Measurements from ENCODE around the gene MUC5B.
"Not testable (repeated sequence)": the region's sequence is repeated elsewhere in the genome, so short reads cannot be mapped to it uniquely, and the experiment has no call there.

Gene MUC5B, protein sequence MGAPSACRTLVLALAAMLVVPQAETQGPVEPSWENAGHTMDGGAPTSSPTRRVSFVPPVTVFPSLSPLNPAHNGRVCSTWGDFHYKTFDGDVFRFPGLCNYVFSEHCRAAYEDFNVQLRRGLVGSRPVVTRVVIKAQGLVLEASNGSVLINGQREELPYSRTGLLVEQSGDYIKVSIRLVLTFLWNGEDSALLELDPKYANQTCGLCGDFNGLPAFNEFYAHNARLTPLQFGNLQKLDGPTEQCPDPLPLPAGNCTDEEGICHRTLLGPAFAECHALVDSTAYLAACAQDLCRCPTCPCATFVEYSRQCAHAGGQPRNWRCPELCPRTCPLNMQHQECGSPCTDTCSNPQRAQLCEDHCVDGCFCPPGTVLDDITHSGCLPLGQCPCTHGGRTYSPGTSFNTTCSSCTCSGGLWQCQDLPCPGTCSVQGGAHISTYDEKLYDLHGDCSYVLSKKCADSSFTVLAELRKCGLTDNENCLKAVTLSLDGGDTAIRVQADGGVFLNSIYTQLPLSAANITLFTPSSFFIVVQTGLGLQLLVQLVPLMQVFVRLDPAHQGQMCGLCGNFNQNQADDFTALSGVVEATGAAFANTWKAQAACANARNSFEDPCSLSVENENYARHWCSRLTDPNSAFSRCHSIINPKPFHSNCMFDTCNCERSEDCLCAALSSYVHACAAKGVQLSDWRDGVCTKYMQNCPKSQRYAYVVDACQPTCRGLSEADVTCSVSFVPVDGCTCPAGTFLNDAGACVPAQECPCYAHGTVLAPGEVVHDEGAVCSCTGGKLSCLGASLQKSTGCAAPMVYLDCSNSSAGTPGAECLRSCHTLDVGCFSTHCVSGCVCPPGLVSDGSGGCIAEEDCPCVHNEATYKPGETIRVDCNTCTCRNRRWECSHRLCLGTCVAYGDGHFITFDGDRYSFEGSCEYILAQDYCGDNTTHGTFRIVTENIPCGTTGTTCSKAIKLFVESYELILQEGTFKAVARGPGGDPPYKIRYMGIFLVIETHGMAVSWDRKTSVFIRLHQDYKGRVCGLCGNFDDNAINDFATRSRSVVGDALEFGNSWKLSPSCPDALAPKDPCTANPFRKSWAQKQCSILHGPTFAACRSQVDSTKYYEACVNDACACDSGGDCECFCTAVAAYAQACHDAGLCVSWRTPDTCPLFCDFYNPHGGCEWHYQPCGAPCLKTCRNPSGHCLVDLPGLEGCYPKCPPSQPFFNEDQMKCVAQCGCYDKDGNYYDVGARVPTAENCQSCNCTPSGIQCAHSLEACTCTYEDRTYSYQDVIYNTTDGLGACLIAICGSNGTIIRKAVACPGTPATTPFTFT (N-terminal part only)

DNA sequence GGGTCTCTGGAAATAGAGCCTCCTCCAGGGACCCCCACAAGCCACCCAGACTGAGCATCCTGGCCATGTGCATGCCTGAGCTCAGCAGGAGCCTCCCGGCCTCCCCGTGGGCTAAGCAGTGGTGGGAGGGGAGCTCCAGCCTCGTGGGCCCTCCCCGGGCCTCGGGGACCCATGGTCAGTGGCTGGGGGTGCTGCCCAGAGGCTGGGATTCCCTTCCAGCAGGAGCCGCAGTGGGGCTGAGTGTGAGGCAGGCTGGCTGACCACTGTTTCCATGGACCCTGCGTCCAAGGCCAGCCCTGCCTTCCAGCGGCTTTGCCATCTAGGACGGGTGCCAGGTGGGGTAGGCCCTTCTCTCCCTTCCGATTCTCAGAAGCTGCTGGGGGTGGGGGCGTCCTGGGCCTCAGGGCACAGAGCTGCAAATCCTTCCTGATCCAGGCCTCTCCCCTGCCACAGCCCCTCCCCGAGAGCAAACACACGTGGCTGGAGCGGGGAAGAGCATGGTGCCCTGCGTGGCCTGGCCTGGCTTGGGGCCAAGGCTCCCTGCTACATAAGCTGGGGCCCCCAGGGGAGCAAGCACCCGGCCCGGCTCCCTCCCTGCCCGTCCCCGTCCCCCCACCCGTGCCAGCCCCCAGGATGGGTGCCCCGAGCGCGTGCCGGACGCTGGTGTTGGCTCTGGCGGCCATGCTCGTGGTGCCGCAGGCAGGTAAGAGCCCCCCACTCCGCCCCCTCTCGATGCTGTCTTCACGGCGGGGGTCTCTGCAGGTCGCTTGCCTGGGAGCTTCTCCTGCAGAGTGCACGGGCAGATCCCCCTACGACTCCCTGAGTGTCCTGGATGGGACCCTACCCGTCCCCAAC, at the start of gene MUC5B:
TSS of gene MUC5B (plus strand) at position 576 of the 855 bp plus-strand sequence. CDS start at position 634, 58 bp downstream.
- no peak for DNase-seq (ENCODE audit: low read depth)

DNA sequence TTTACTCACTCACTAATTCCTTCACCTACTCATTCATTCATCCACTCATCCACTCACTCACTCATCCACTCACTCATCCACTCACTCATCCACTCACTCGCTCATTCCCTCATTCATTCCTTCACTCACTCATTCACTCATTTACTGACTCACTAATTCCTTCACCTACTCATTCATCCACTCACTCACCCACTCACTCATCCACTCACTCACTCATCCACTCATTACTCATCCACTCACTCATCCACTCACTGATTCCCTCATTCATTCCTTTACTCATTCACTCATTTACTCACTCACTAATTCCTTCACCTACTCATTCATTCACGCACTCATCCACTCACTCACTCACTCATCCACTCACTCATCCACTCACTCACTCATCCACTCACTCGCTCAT, 49.5 kb upstream of the MUC5B start:
- DNase-seq (ENCODE audit: low read depth): not testable (repeated sequence)

DNA sequence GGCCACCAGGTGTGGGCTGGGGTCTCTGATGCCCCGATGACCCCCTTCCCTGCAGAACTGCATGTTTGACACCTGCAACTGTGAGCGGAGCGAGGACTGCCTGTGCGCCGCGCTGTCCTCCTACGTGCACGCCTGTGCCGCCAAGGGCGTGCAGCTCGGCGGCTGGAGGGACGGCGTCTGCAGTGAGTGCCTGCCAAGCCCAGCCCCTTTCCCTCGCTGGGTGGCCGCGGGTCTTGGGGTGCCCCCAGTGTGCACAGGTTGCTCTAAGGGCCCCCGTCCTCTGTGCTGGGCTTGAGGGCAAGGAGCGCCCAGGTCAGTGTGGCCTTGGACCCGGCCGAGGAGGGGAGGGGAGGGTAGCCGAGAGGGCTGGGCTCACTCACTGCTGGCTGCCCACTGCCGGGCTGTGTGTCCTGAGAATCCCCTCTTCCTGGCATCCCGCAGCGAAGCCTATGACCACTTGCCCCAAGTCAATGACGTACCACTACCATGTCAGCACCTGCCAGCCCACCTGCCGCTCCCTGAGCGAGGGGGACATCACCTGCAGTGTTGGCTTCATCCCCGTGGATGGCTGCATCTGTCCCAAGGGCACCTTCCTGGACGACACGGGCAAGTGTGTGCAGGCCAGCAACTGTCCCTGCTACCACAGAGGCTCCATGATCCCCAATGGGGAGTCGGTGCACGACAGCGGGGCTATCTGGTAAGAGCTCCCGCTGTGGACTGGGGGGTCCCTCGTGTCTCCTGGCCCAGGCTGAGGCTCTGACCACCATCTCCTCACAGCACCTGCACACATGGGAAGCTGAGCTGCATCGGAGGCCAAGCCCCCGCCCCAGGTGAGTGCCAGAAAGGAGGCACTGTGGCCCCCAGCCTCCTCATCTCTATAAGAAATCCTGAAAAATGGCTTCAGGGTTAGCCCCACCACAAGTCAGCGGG, 48.2 kb upstream of the MUC5B start:
- no peak for DNase-seq (ENCODE audit: low read depth)

DNA sequence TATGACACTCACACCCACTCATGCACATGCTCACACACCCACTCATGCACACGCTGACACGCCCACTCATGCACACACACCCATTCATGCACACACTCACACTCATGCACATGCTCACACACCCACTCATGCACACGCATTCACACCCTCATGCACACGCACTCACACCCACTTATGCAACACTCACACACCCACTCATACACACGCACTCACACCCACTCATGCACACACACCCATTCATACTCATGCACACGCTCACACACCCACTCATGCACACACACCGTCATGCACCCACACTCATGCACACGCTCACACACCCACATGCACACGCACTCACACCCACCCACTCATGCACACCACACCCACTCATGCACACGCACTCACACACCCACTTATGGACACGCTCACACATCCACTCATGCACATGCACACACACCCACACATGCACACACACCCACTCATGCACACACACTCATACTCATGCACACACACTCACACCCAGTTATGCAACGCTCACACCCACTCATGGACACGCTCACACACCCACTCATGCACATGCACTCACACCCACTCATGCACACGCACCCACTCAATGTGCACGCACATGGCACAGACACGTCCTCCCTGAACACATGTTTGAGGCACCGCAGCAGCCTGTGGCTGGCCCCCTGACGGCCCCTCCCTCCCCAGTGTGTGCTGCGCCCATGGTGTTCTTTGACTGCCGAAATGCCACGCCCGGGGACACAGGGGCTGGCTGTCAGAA, 47.2 kb upstream of the MUC5B start:
- no peak for DNase-seq (ENCODE audit: low read depth)

DNA sequence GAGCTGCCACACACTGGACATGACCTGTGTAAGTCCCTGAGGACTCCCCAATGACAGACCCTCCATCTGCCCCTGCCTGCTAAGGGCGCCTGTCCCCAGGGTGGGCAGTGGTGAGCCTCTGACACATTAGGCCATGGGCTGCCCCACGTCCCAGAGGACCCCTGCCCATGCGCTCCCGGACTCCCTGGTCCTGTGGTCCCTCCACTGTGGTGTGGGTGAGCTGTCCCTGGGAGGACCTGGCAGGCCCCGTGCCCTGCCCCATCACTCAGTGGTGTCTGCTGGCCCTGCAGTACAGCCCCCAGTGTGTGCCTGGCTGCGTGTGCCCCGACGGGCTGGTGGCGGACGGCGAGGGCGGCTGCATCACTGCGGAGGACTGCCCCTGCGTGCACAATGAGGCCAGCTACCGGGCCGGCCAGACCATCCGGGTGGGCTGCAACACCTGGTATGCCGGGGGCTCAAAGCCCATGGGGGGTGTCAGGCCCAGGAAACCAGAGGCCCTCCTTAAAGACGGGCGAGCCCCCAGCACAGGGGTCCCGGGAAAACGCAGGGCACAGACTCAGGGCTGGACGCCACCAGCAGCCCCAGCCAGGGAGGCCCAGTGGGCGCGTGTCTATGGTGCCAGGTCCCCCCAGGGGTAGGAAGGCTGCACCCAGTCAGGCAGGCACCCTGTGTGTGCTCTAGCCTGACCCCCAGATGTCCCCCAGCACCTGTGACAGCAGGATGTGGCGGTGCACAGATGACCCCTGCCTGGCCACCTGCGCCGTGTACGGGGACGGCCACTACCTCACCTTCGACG, 46.4 kb upstream of the MUC5B start:
- no peak for DNase-seq (ENCODE audit: low read depth)

DNA sequence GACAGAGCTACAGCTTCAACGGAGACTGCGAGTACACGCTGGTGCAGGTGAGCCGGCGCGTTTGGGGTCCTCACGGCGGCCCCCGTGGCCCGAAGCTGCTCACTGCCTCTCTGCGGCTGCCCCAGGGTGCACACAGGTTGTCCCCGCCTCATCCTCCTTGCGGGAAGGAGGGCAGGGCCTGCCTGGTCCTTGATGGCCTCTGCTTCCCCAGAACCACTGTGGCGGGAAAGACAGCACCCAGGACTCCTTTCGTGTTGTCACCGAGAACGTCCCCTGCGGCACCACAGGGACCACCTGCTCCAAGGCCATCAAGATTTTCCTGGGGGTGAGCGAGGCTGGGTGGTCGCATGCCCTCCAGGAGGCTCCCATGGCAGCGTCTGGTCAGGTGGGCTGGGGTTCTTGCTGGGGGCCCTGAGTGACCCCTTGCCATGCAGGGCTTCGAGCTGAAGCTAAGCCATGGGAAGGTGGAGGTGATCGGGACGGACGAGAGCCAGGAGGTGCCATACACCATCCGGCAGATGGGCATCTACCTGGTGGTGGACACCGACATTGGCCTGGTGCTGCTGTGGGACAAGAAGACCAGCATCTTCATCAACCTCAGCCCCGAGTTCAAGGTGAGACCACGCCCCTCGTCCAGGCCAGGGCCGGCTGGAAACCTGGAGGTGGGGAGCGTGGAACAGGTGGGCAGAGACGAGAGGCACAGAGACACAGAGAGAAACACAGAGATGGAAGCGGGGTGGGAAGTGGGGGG, 45.7 kb upstream of the MUC5B start:
- no peak for DNase-seq (ENCODE audit: low read depth)

DNA sequence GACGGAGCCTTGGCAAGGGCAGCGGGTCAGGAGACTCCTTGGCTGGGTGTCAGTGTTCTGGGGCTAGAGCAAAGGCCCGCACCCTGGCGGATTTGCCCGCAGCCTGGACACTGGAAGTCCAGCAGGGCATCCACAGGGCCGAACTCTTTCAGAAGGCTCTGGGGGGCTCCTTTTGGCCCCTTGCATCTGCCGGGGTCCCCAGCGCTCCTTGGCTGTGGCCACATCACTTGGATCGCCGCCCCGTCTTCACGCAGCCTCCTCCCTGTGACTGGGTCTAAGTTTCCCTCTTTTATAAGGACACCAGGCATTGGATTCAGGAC, 45.1 kb upstream of the MUC5B start:
- no peak for DNase-seq (ENCODE audit: low read depth)

DNA sequence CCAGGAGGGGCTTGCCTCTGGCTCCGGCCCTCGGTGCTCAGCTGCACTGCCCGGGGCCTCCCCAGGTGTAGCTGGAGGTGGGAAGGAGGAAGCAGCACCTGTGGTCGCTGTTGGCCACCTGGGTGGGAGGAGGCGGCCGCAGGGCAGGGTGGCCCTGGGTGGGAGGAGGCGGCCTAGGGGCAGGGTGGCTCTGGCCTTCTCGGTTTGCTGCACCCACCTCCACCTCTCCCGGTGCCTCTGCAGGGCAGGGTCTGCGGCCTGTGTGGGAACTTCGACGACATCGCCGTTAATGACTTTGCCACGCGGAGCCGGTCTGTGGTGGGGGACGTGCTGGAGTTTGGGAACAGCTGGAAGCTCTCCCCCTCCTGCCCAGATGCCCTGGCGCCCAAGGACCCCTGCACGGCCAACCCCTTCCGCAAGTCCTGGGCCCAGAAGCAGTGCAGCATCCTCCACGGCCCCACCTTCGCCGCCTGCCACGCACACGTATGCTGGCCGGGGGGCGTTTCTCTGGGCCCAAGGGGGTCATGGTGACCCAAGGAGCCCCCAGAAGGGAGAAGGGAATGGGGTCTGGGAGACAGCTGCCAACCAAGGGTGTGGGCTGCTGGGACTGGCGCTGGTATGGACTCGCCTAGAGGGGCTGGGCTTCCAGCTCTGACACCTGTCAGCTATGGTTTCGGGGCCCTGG, 44.5 kb upstream of the MUC5B start:
- no peak for DNase-seq (ENCODE audit: low read depth)

DNA sequence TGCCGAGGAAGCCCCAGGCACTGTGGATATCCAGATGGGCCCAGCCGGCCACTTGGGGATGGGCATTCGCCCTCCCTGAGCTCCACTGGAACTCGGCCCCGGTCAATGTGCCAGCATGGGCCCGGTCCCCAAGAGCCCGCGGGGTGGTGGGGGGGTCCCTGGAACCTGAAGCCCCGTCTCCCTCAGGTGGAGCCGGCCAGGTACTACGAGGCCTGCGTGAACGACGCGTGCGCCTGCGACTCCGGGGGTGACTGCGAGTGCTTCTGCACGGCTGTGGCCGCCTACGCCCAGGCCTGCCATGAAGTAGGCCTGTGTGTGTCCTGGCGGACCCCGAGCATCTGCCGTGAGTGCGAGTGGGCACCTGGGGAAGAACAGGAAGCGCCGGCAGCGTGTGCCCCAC, 44.0 kb upstream of the MUC5B start:
- DNase-seq (ENCODE audit: low read depth): no peak

DNA sequence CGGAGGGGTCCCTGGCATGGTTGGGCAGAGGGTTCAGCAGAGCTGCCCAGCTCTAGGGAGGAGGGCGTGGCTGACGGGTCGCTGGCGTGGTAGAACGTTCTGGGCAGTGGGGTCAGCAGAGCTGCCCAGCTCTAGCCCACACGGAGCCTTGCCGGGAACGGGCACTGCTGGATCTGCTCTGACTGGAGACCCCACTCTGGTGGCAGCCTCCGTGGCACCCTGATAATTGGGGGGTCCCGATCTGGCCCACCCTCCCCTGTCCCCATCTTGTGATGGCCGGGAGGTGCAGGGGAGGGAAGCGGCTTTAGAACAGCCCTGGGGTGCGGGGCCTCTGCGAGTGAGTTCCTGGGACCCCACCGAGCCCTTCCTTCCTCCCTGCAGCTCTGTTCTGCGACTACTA, 43.2 kb upstream of the MUC5B start:
- DNase-seq (ENCODE audit: low read depth): no peak

DNA sequence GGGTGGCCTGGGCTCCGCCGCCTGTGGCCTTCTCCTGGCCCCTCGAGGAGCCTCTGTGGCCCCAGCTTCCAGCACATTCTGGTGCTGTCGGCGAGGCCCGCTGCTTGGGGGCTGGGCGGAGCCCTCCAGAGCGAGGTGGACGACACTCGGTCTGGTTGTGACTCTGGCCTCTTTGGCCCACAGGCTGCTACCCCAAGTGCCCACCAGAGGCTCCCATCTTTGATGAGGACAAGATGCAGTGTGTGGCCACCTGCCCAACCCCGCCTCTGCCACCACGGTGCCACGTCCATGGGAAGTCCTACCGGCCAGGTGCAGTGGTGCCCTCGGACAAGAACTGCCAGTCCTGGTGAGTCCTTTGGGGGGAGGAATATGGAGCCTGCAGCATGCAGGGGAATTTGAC, 42.7 kb upstream of the MUC5B start:
- no peak for DNase-seq (ENCODE audit: low read depth)

DNA sequence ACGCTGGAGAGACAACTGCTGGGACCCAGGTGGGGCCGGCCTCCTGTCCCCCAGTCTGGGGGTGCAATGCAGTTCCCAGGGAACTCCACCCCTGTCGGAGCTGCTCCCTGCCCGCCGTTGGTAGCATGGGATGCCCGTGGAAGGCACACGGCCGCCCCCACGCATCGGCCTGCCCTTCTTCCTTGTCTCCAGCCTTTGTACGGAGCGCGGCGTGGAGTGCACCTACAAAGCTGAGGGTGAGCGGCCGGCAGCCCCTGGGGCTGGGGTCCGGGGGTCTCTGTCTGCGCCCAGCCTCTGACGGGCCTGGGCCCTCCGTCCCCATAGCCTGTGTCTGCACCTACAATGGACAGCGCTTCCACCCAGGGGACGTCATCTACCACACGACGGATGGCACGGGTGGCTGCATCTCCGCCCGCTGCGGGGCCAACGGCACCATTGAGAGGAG, 41.9 kb upstream of the MUC5B start:
- no peak for DNase-seq (ENCODE audit: low read depth)

DNA sequence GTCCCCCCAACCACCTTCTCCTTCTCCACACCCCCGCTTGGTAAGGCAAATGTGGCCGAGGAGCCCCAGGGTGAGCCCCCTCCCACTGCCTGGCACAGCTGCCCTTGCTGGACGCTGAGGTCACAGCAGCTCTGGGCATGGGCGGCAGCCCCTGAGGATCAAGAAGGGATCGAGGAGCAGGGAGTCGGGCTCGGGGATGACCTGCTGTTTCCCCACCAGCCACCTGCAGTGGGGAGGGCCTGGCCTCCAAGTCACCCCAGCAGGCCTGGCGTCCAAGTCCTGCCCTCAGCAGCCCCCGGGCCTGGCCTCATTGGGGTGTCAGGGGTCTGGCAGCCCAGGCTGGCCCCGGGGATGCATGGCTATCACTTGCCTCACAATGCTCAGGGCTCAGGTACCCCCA, 41.4 kb upstream of the MUC5B start:
- DNase-seq (ENCODE audit: low read depth): no peak

DNA sequence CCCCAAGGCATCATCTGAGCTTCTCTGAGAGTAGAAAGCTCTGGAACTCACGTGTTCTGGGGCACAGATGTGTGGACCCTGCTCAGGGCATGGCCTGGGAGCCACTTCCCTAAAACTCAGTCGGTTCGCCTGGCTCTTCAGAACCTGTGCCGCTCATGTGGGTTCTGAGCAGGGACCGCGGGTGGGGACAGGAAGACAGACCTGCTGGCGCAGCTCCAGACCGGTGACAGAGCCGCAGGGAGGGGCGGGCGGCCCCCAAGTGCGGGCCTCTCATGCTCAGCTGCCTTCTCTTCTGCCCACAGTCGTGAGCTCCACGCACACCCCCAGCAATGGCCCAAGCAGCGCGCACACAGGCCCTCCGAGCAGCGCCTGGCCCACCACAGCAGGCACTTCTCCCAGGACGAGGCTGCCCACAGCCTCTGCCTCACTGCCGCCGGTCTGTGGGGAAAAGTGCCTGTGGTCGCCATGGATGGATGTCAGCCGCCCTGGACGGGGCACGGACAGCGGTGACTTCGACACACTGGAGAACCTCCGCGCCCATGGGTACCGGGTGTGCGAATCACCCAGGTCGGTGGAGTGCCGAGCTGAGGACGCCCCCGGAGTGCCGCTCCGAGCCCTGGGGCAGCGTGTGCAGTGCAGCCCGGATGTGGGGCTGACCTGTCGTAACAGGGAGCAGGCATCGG, 40.9 kb upstream of the MUC5B start:
- DNase-seq (ENCODE audit: low read depth): no peak

DNA sequence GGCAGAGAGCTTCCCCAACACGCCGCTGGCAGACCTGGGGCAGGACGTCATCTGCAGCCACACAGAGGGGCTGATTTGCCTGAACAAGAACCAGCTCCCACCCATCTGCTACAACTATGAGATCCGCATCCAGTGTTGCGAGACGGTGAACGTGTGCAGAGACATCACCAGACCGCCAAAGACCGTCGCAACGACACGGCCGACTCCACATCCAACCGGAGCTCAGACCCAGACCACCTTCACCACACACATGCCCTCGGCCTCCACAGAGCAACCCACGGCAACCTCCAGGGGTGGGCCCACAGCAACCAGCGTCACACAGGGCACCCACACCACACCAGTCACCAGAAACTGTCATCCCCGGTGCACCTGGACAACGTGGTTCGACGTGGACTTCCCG, 38.7 kb upstream of the MUC5B start:
- DNase-seq (ENCODE audit: low read depth): not testable (repeated sequence)

DNA sequence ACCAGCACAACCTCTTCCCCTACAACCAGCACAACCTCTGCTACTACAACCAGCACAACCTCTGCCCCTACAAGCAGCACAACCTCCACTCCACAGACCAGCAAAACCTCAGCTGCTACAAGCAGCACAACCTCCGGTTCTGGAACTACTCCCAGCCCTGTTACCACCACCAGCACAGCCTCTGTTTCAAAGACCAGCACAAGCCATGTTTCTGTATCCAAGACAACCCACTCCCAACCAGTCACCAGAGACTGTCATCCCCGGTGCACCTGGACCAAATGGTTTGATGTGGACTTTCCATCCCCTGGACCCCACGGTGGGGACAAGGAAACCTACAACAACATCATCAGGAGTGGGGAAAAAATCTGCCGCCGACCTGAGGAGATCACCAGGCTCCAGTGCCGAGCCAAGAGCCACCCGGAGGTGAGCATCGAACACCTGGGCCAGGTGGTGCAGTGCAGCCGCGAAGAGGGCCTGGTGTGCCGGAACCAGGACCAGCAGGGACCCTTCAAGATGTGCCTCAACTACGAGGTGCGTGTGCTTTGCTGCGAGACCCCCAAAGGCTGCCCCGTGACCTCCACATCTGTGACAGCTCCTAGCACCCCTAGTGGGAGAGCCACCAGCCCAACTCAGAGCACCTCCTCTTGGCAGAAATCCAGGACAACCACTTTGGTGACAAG, 34.3 kb upstream of the MUC5B start:
- not testable (repeated sequence) for DNase-seq (ENCODE audit: low read depth)
